Panc1 (cell line): ENCODE measurements around the gene KCNH3. TPM values are rescaled to one million over a fixed set of nuclear protein-coding genes. Genes with fewer than 3 reads are reported as not detected.

Experiments
- ATAC-seq: fragments of 200-7000 bp; cut with Tn5 transposase; 2 replicates; pipeline ENCODE4 v1.9.1; 2020; ENCODE audit warnings: mild to moderate bottlenecking, moderate library complexity
- BruUV-seq: library from RNA; stranded (reverse); fragments of 400-500 nt; replicated peaks from 2 replicates; lab custom pipeline; 2021; lab: Mats Ljungman, UMichigan
- CTCF ChIA-PET: fragments of 300-600 bp; sonication (Branson Sonifier 250); formaldehyde crosslinking; loops from one replicate; lab custom pipeline; 2022; ENCODE audit warnings: antibody characterized with exemption; lab: Charles Lee
- POLR2A ChIA-PET: fragments of 300-600 bp; sonication (Branson Sonifier 250); formaldehyde crosslinking; loops from one replicate; lab custom pipeline; 2022; ENCODE audit warnings: antibody characterized with exemption; lab: Charles Lee
- DNase-seq: peaks from one replicate; pipeline ENCODE4 v3.0.0-alpha.2; 2010; ENCODE audit warnings: low read depth, low spot score
- H3K27ac ChIP-seq: 2 replicates; pipeline ENCODE4 v1.5.1; 2011; ENCODE audit warnings: mild to moderate bottlenecking, low read length, inconsistent platforms
- H3K27me3 ChIP-seq: fragments of 200-500 bp; sonication (Bioruptor generic); 2 replicates; pipeline ENCODE4 v1.6.0; 2014; ENCODE audit warnings: low read length, inconsistent platforms; ENCODE audit not compliant: control insufficient read depth, insufficient read depth
- H3K36me3 ChIP-seq: fragments of 200-500 bp; sonication (Bioruptor generic); 2 replicates; pipeline ENCODE4 v1.5.1; 2014; ENCODE audit warnings: inconsistent platforms, mild to moderate bottlenecking, low read length, moderate library complexity; ENCODE audit not compliant: control insufficient read depth, insufficient read depth
- H3K4me1 ChIP-seq: 2 replicates; pipeline ENCODE4 v1.5.1; 2011; ENCODE audit warnings: inconsistent platforms, mild to moderate bottlenecking, low read length, moderate library complexity; ENCODE audit not compliant: control insufficient read depth, insufficient read depth
- H3K4me3 ChIP-seq, 2 experiments: 2 replicates each; pipeline ENCODE4 v1.5.1; 2011 to 2012; ENCODE audit warnings: low read depth in 2 of 2, low read length in 2 of 2, mild to moderate bottlenecking in 2 of 2, inconsistent platforms in 1 of 2, moderate library complexity in 1 of 2
- H3K9me3 ChIP-seq: fragments of 200-500 bp; sonication (Bioruptor generic); 2 replicates; pipeline ENCODE4 v1.5.1; 2014; ENCODE audit warnings: low read depth, mild to moderate bottlenecking, inconsistent platforms, low read length, moderate library complexity; ENCODE audit not compliant: control insufficient read depth, insufficient read depth
- CTCF ChIP-seq: fragments of 450-650 bp; IDR thresholded peaks from 2 replicates; pipeline ENCODE4 v1.5.1; 2017; ENCODE audit warnings: mild to moderate bottlenecking
- POLR2AphosphoS5 ChIP-seq: IDR thresholded peaks from 2 replicates; pipeline ENCODE4 v1.6.1; 2012; ENCODE audit warnings: mild to moderate bottlenecking, low read depth, low read length, moderate library complexity
- REST ChIP-seq, 2 experiments: IDR thresholded peaks; 2 replicates each; pipeline ENCODE4 v1.6.1; 2011 to 2012; ENCODE audit warnings: low read depth in 2 of 2, control low read depth in 1 of 2, low read length in 1 of 2, mild to moderate bottlenecking in 1 of 2, moderate library complexity in 1 of 2; ENCODE audit not compliant: insufficient read depth in 1 of 2
- SIN3A ChIP-seq: IDR thresholded peaks from 2 replicates; pipeline ENCODE4 v1.6.1; 2012; ENCODE audit warnings: low read depth, mild to moderate bottlenecking, low read length, moderate library complexity, borderline replicate concordance; ENCODE audit not compliant: insufficient read depth
- TCF7L2 ChIP-seq: IDR thresholded peaks from 2 replicates; pipeline ENCODE4 v1.6.1; 2011; ENCODE audit warnings: mild to moderate bottlenecking, low read depth, low read length, inconsistent platforms
- in situ Hi-C: cut with HindIII; loops from 2 replicates; pipeline ENCODE4 v1.10.0; 2016; ENCODE audit warnings: low sequenced_read_pairs, low pct_unique_long_range_greater_than_20kb
- intact Hi-C: fragments of 100-400 bp; cut with micrococcal nuclease; formaldehyde crosslinking; loops from one replicate; pipeline ENCODE4 v1.10.0; 2022; ENCODE audit not compliant: unreplicated experiment
- total RNA-seq: library from RNA; stranded (reverse); gene quantifications from one replicate; pipeline ENCODE4 v1.2.1, GENCODE V29; 2021; ENCODE audit not compliant: unreplicated experiment

KCNH3 gene
- total RNA-seq, 1 experiment from 2014 or later, result 0.64 TPM

GRCh38 chr12:49565406-49566265, 26.8 kb downstream of the KCNH3 start:
- Histone ChIP-seq H3K27me3 (no peaks in the 10 kb centered on the region), H3K27ac (no peak overlapping the region), H3K4me3 (no peak overlapping the region), H3K36me3 (peaks cover 3% of the 10 kb centered on the region; the same call in 1 of the 2 replicates), H3K9me3 (no peaks in the 10 kb centered on the region), H3K4me1 (peaks cover 12% of the 10 kb centered on the region)
- CTCF ChIA-PET, result interaction anchor here (0.6 kb wide), 1 partner anchor 493 kb away, joined by 3 read pairs; no protein-coding TSS in a partner anchor
- ATAC-seq (no peak), DNase-seq (no peak)
- no TSS peak for BruUV-seq
- no peak for TF ChIP-seq POLR2AphosphoS5
- no peak for TF ChIP-seq CTCF
- TF ChIP-seq TCF7L2, result no peak
- TF ChIP-seq REST (IDR thresholded peaks at IDR 0.05; ENCODE audit: insufficient read depth in 1 of 2, low read depth in 2 of 2, low read length in 1 of 2), result no peak
- no peak for TF ChIP-seq SIN3A
- POLR2A ChIA-PET, result no interaction called here
- in situ Hi-C loops (no loop called here), intact Hi-C loops (no loop called here)

- ChIA-PET POLR2A (no interaction called here), CTCF (interaction anchor here (0.6 kb wide), 1 partner anchor 268 kb away, joined by 10 read pairs; no protein-coding TSS in a partner anchor)
- DNase-seq, result no peak
- in situ Hi-C loops (no loop called here), intact Hi-C loops (no loop called here)
- Histone ChIP-seq H3K9me3 (no peaks in the 10 kb centered on the region), H3K4me3 (no peak overlapping the region), H3K36me3 (peaks cover 3% of the 10 kb centered on the region; the same call in 1 of the 2 replicates), H3K27ac (no peak overlapping the region; the same call in 1 of the 2 replicates), H3K4me1 (peaks cover 12% of the 10 kb centered on the region), H3K27me3 (no peaks in the 10 kb centered on the region)
- TF ChIP-seq REST (IDR thresholded peaks at IDR 0.05; ENCODE audit: insufficient read depth in 1 of 2, low read depth in 2 of 2, low read length in 1 of 2) (no peak), CTCF (no peak), SIN3A (no peak), POLR2AphosphoS5 (no peak), TCF7L2 (no peak)
- no TSS peak for BruUV-seq
- no peak for ATAC-seq
Measured at GRCh38 chr12:49566361-49566760, 27.5 kb downstream of the KCNH3 start.
